Nephron (organoid): ENCODE measurements around the gene CLIP1.

Source experiments
- H3K27ac Mint-ChIP-seq, 3 experiments: 2 replicates each; pipeline ENCODE4 v1.8.0; 2020; ENCODE audit warnings: mixed read lengths in 3 of 3, mild to moderate bottlenecking in 2 of 3, moderate library complexity in 1 of 3
- H3K27me3 Mint-ChIP-seq: 2 replicates; pipeline ENCODE4 v1.8.0; 2021; ENCODE audit warnings: low read depth, mild to moderate bottlenecking, moderate library complexity, mixed read lengths
- H3K36me3 Mint-ChIP-seq: 2 replicates; pipeline ENCODE4 v1.8.0; 2020; ENCODE audit warnings: low read depth, mixed read lengths
- H3K4me1 Mint-ChIP-seq: 2 replicates; pipeline ENCODE4 v1.8.0; 2020; ENCODE audit warnings: mixed read lengths
- H3K4me3 Mint-ChIP-seq, 3 experiments: 2 replicates each; pipeline ENCODE4 v1.8.0; 2020; ENCODE audit warnings: mild to moderate bottlenecking in 3 of 3, mixed read lengths in 3 of 3, moderate library complexity in 2 of 3
- H3K9me3 Mint-ChIP-seq: 2 replicates; pipeline ENCODE4 v1.8.0; 2020; ENCODE audit warnings: mixed read lengths
- CTCF ChIP-seq, 3 experiments: fragments of 200-600 bp; sonication (generic); IDR thresholded peaks; one replicate each; pipeline ENCODE4 v1.5.0; 2021; ENCODE audit warnings: antibody characterized with exemption in 3 of 3; ENCODE audit not compliant: unreplicated experiment in 3 of 3

The CLIP1 gene

GRCh38 chr12:122326586-122326985, 95.9 kb downstream of the CLIP1 start:
- no peaks in the 10 kb centered on the region for H3K27me3 Mint-ChIP-seq
- H3K9me3 Mint-ChIP-seq, result no peaks in the 10 kb centered on the region
- H3K36me3 Mint-ChIP-seq, result peaks cover 35% of the 10 kb centered on the region
- no peak for TF ChIP-seq CTCF (IDR thresholded peaks at IDR 0.05; ENCODE audit: unreplicated experiment in 3 of 3)
- H3K4me3 Mint-ChIP-seq, result no peak overlapping the region
- H3K27ac Mint-ChIP-seq, result no peak overlapping the region
- H3K4me1 Mint-ChIP-seq, result no peaks in the 10 kb centered on the region

GRCh38 chr12:122323311-122324019, 99.0 kb downstream of the CLIP1 start:
- Mint-ChIP-seq H3K27ac (no peak overlapping the region), H3K9me3 (no peaks in the 10 kb centered on the region), H3K36me3 (peaks cover 39% of the 10 kb centered on the region), H3K27me3 (no peaks in the 10 kb centered on the region), H3K4me3 (no peak overlapping the region), H3K4me1 (no peaks in the 10 kb centered on the region)
- no peak for TF ChIP-seq CTCF (IDR thresholded peaks at IDR 0.05; ENCODE audit: unreplicated experiment in 3 of 3)

GRCh38 chr12:122322501-122322900, 100.0 kb downstream of the CLIP1 start:
- TF ChIP-seq CTCF (IDR thresholded peaks at IDR 0.05; ENCODE audit: unreplicated experiment in 3 of 3), result no peak
- peaks cover 40% of the 10 kb centered on the region for H3K36me3 Mint-ChIP-seq
- no peak overlapping the region for H3K4me3 Mint-ChIP-seq
- H3K4me1 Mint-ChIP-seq, result no peaks in the 10 kb centered on the region
- no peaks in the 10 kb centered on the region for H3K9me3 Mint-ChIP-seq
- no peaks in the 10 kb centered on the region for H3K27me3 Mint-ChIP-seq
- H3K27ac Mint-ChIP-seq, result no peak overlapping the region

GRCh38 chr12:122318607-122319605, 103.6 kb downstream of the CLIP1 start:
- H3K27me3 Mint-ChIP-seq, result no peaks in the 10 kb centered on the region
- no peak overlapping the region for H3K27ac Mint-ChIP-seq
- TF ChIP-seq CTCF (IDR thresholded peaks at IDR 0.05; ENCODE audit: unreplicated experiment in 3 of 3), result no peak
- H3K4me1 Mint-ChIP-seq, result no peaks in the 10 kb centered on the region
- no peak overlapping the region for H3K4me3 Mint-ChIP-seq
- no peaks in the 10 kb centered on the region for H3K9me3 Mint-ChIP-seq
- peaks cover 48% of the 10 kb centered on the region for H3K36me3 Mint-ChIP-seq

- no peak overlapping the region for H3K27ac Mint-ChIP-seq
- H3K27me3 Mint-ChIP-seq, result no peaks in the 10 kb centered on the region
- H3K4me3 Mint-ChIP-seq, result no peak overlapping the region
- H3K9me3 Mint-ChIP-seq, result no peaks in the 10 kb centered on the region
- peaks cover 29% of the 10 kb centered on the region for H3K36me3 Mint-ChIP-seq
- TF ChIP-seq CTCF (IDR thresholded peaks at IDR 0.05; ENCODE audit: unreplicated experiment in 3 of 3), result no peak
- no peaks in the 10 kb centered on the region for H3K4me1 Mint-ChIP-seq
Observed at GRCh38 chr12:122312926-122313325, 109.5 kb downstream of the CLIP1 start.
